HepG2 (cell line): ENCODE measurements around the gene FOXA3. TPM values are rescaled to one million over a fixed set of nuclear protein-coding genes. Genes with fewer than 3 reads are reported as not detected.

ENCODE experiments used
- ATF7-NPFF ChIP-seq: sonication (generic); formaldehyde crosslinking; IDR thresholded peaks from 2 replicates; pipeline ENCODE4 v1.8.1; 2023; ENCODE audit warnings: mild to moderate bottlenecking, low read depth, missing genetic modification reagents, moderate library complexity
- HOXD1 ChIP-seq: sonication (generic); formaldehyde crosslinking; IDR thresholded peaks from 2 replicates; pipeline ENCODE4 v1.5.0; 2020; ENCODE audit warnings: missing genetic modification reagents
- KLF6 ChIP-seq: IDR thresholded peaks from 2 replicates; pipeline ENCODE4 v1.8.0; 2016; ENCODE audit warnings: missing biosample characterization, missing genetic modification reagents
- NKX3-1 ChIP-seq: sonication (generic); formaldehyde crosslinking; IDR thresholded peaks from 2 replicates; pipeline ENCODE4 v1.5.0; 2020; ENCODE audit warnings: missing genetic modification reagents
- NR2F1 ChIP-seq, 2 experiments: fragments of 450-650 bp in 1 of 2; formaldehyde crosslinking in 1 of 2; IDR thresholded peaks; 2 replicates each; pipeline versions ENCODE4 v1.5.0 to v1.6.1; 2016 to 2020; ENCODE audit warnings: mild to moderate bottlenecking in 1 of 2, missing compliant biosample characterization in 1 of 2, missing genetic modification reagents in 1 of 2, moderate library complexity in 1 of 2
- PPARG ChIP-seq: conservative IDR thresholded peaks from 2 replicates; pipeline ENCODE4 v1.6.1; 2016; ENCODE audit warnings: missing biosample characterization, missing genetic modification reagents
- SP5 ChIP-seq: IDR thresholded peaks from 2 replicates; pipeline ENCODE4 v1.6.1; 2016; ENCODE audit warnings: low read depth, borderline replicate concordance
- SRSF1 ChIP-seq: fragments of 200-400 bp; formaldehyde crosslinking; optimal IDR thresholded peaks from 2 replicates; pipeline ENCODE3; 2017; ENCODE audit warnings: mild to moderate bottlenecking, low read depth, low read length, moderate library complexity
- ZNF331 ChIP-seq: sonication (generic); formaldehyde crosslinking; IDR thresholded peaks from 2 replicates; pipeline ENCODE4 v1.4.0; 2020; ENCODE audit warnings: missing genetic modification reagents
- ZNF496 ChIP-seq: sonication (generic); formaldehyde crosslinking; IDR thresholded peaks from 2 replicates; pipeline ENCODE4 v1.8.1; 2023; ENCODE audit warnings: mild to moderate bottlenecking, moderate library complexity, missing genetic modification reagents; ENCODE audit not compliant: insufficient replicate concordance
- polyA plus RNA-seq, 8 experiments: library from polyadenylated mRNA; depleted of rRNA in 3 of 8; stranded (reverse) in 7 of 8; unstranded in 1 of 8; fragments of >200 nt; fragmentation: Illumina TruSeq in 4 of 8; extraction: Trizol in 4 of 8; gene quantifications; 2 replicates each; pipeline versions ENCODE4 v1.2.1 to v1.2.3, GENCODE V29; 2011 to 2016; ENCODE audit warnings: low read depth in 4 of 8, missing spikeins in 1 of 8, mixed read lengths in 1 of 8; ENCODE audit not compliant: insufficient read depth in 1 of 8
- total RNA-seq, 5 experiments: library from RNA; depleted of rRNA; stranded (reverse); fragments of >200 nt; fragmentation: Illumina TruSeq; extraction: Trizol; gene quantifications; 2 replicates each; pipeline ENCODE4 v1.2.3, GENCODE V29; 2016; ENCODE audit warnings: low read depth in 1 of 5
- TF ChIP-seq, protein P1 (sequence below), 2 experiments: sonication (generic) in 1 of 2; formaldehyde crosslinking in 1 of 2; IDR thresholded peaks; 2 replicates each; pipeline versions ENCODE4 v1.5.1 to v1.6.1; 2011 to 2020; ENCODE audit warnings: borderline replicate concordance in 1 of 2, low read depth in 1 of 2, low read length in 1 of 2, mild to moderate bottlenecking in 1 of 2, missing genetic modification reagents in 1 of 2, moderate library complexity in 1 of 2
- TF ChIP-seq, protein P2 (sequence below): sonication (generic); formaldehyde crosslinking; IDR thresholded peaks from 2 replicates; pipeline ENCODE4 v1.9.0; 2021; ENCODE audit warnings: missing genetic modification reagents, borderline replicate concordance
- TF ChIP-seq, protein P3 (sequence below), 2 experiments: sonication (generic) in 1 of 2; formaldehyde crosslinking in 1 of 2; IDR thresholded peaks; 2 replicates each; pipeline versions ENCODE4 v1.4.0 to v1.6.1; 2018 to 2020; ENCODE audit warnings: missing genetic modification reagents in 2 of 2, borderline replicate concordance in 1 of 2, low read depth in 1 of 2, mild to moderate bottlenecking in 1 of 2, missing biosample characterization in 1 of 2
- TF ChIP-seq, protein P4 (sequence below): sonication (generic); formaldehyde crosslinking; IDR thresholded peaks from 2 replicates; pipeline ENCODE4 v1.5.0; 2020; ENCODE audit warnings: missing genetic modification reagents
- TF ChIP-seq, protein P5 (sequence below): sonication (generic); formaldehyde crosslinking; IDR thresholded peaks from 2 replicates; pipeline ENCODE4 v1.8.0; 2022; ENCODE audit warnings: mild to moderate bottlenecking, missing genetic modification reagents, moderate library complexity
- TF ChIP-seq, protein P6 (sequence below): IDR thresholded peaks from 2 replicates; pipeline ENCODE4 v1.6.1; 2016; ENCODE audit warnings: missing genetic modification reagents, missing compliant biosample characterization

Gene FOXA3
- total and polyA plus RNA-seq, 2 of the 13 experiments (the other 11 are each of a cell fraction or from before 2014, with no cell fraction given): 29.8 to 47.6 TPM

DNA sequence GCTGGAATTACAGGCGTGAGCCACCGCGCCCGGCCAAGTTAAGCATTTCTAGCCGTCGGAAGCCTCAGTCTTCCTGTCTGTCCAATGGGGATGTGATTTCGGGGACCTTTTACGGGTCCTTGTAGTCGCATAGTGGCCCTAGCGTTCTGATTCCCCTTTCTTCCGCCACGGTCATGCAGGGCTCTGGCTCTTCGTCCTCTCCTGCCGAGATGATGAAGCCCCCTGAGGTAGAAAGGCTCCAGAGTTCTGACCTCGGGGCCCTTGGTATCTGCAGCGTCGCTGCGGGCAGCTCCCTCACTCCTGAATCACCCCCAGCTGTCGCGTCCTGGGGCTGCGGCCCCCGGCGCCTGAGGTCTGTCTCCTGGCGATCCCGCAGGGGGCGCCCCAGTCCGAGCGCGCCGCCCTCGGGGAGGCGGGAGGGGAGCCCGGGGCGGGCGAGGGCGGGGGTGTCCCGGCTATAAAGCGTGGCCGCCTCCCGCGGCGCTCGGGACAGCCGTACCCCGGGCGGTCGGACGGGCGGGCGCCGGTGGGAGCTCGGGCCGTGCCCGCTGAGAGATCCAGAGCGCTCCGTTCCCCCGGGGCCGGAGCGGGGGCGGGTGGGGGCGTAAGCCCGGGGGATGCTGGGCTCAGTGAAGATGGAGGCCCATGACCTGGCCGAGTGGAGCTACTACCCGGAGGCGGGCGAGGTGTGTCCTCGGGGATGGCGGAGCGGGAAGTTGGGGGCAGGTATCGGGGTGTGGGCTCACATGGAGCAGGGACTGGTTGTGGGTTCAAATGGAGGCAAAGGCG, at the start of gene FOXA3 (continued):
- TF ChIP-seq, protein P1, sequence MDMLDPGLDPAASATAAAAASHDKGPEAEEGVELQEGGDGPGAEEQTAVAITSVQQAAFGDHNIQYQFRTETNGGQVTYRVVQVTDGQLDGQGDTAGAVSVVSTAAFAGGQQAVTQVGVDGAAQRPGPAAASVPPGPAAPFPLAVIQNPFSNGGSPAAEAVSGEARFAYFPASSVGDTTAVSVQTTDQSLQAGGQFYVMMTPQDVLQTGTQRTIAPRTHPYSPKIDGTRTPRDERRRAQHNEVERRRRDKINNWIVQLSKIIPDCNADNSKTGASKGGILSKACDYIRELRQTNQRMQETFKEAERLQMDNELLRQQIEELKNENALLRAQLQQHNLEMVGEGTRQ (IDR thresholded peaks at IDR 0.05; ENCODE audit: low read depth, low read length): no peak
- TF ChIP-seq, protein P1 (CRISPR knock-in tag; IDR thresholded peaks at IDR 0.05; ENCODE audit: borderline replicate concordance): no peak
- TF ChIP-seq, protein P2, sequence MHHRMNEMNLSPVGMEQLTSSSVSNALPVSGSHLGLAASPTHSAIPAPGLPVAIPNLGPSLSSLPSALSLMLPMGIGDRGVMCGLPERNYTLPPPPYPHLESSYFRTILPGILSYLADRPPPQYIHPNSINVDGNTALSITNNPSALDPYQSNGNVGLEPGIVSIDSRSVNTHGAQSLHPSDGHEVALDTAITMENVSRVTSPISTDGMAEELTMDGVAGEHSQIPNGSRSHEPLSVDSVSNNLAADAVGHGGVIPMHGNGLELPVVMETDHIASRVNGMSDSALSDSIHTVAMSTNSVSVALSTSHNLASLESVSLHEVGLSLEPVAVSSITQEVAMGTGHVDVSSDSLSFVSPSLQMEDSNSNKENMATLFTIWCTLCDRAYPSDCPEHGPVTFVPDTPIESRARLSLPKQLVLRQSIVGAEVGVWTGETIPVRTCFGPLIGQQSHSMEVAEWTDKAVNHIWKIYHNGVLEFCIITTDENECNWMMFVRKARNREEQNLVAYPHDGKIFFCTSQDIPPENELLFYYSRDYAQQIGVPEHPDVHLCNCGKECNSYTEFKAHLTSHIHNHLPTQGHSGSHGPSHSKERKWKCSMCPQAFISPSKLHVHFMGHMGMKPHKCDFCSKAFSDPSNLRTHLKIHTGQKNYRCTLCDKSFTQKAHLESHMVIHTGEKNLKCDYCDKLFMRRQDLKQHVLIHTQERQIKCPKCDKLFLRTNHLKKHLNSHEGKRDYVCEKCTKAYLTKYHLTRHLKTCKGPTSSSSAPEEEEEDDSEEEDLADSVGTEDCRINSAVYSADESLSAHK (CRISPR knock-in tag): no peak
- TF ChIP-seq PPARG (CRISPR knock-in tag) (0 out of 2 replicates have a peak, but pooled peaks have one; percentile 20), ATF7-NPFF (CRISPR knock-in tag) (peak; percentile 69; the same call in 1 of the 2 replicates), HOXD1 (CRISPR knock-in tag) (peak; percentile 33; the same call in 1 of the 2 replicates), NR2F1 (CRISPR knock-in tag; IDR thresholded peaks at IDR 0.05) (0 out of 4 replicates have a peak, but pooled peaks of 1 of the 2 experiments have one; percentile 21), SRSF1 (peak; percentile 95), SP5 (CRISPR knock-in tag) (no peak; the same call in 1 of the 2 replicates), KLF6 (CRISPR knock-in tag) (peak; percentile 73; the same call in 1 of the 2 replicates), ZNF496 (CRISPR knock-in tag) (no peak), ZNF331 (no peak; the same call in 1 of the 2 replicates), NKX3-1 (CRISPR knock-in tag) (0 out of 2 replicates have a peak, but pooled peaks have one; percentile 10)
- TF ChIP-seq, protein P3, sequence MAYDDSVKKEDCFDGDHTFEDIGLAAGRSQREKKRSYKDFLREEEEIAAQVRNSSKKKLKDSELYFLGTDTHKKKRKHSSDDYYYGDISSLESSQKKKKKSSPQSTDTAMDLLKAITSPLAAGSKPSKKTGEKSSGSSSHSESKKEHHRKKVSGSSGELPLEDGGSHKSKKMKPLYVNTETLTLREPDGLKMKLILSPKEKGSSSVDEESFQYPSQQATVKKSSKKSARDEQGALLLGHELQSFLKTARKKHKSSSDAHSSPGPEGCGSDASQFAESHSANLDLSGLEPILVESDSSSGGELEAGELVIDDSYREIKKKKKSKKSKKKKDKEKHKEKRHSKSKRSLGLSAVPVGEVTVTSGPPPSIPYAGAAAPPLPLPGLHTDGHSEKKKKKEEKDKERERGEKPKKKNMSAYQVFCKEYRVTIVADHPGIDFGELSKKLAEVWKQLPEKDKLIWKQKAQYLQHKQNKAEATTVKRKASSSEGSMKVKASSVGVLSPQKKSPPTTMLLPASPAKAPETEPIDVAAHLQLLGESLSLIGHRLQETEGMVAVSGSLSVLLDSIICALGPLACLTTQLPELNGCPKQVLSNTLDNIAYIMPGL (CRISPR knock-in tag; IDR thresholded peaks at IDR 0.05; ENCODE audit: borderline replicate concordance in 1 of 2, low read depth in 1 of 2): peak; percentile 88 to 94; a peak in 3 of 4 replicates
- TF ChIP-seq, protein P4, sequence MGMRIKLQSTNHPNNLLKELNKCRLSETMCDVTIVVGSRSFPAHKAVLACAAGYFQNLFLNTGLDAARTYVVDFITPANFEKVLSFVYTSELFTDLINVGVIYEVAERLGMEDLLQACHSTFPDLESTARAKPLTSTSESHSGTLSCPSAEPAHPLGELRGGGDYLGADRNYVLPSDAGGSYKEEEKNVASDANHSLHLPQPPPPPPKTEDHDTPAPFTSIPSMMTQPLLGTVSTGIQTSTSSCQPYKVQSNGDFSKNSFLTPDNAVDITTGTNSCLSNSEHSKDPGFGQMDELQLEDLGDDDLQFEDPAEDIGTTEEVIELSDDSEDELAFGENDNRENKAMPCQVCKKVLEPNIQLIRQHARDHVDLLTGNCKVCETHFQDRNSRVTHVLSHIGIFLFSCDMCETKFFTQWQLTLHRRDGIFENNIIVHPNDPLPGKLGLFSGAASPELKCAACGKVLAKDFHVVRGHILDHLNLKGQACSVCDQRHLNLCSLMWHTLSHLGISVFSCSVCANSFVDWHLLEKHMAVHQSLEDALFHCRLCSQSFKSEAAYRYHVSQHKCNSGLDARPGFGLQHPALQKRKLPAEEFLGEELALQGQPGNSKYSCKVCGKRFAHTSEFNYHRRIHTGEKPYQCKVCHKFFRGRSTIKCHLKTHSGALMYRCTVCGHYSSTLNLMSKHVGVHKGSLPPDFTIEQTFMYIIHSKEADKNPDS (CRISPR knock-in tag): no peak
- TF ChIP-seq, protein P5, sequence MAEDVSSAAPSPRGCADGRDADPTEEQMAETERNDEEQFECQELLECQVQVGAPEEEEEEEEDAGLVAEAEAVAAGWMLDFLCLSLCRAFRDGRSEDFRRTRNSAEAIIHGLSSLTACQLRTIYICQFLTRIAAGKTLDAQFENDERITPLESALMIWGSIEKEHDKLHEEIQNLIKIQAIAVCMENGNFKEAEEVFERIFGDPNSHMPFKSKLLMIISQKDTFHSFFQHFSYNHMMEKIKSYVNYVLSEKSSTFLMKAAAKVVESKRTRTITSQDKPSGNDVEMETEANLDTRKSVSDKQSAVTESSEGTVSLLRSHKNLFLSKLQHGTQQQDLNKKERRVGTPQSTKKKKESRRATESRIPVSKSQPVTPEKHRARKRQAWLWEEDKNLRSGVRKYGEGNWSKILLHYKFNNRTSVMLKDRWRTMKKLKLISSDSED (CRISPR knock-in tag): no peak
- TF ChIP-seq, protein P6, sequence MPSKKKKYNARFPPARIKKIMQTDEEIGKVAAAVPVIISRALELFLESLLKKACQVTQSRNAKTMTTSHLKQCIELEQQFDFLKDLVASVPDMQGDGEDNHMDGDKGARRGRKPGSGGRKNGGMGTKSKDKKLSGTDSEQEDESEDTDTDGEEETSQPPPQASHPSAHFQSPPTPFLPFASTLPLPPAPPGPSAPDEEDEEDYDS: peak; percentile 88
